Nasal cavity respiratory epithelium epithelial cell of viscerocranial mucosa (primary cell): ENCODE results near the gene CYB5RL. TPM values are rescaled to one million over a fixed set of nuclear protein-coding genes. Genes with fewer than 3 reads are reported as not detected.

ENCODE experiments used
- total RNA-seq: library from RNA; depleted of rRNA; stranded (reverse); fragments of >200 nt; gene quantifications from 2 replicates; pipeline ENCODE4 v1.2.3, GENCODE V29; 2014

CYB5RL gene, protein sequence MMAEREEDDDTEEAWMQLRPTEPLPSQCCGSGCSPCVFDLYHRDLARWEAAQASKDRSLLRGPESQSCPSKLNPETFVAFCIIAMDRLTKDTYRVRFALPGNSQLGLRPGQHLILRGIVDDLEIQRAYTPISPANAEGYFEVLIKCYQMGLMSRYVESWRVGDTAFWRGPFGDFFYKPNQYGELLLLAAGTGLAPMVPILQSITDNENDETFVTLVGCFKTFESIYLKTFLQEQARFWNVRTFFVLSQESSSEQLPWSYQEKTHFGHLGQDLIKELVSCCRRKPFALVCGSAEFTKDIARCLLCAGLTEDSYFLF
- 3.8 and 4.1 TPM in 2 replicates for total RNA-seq

GRCh38 chr1:54199765-54200518, at the start of gene CYB5RL, which contains the start of gene MRPL37:
CYB5RL (minus strand) TSS chr1:54200030; CDS start chr1:54195616, 4,414 bp downstream.
MRPL37 (plus strand) TSS chr1:54200167; CDS start chr1:54200244, 77 bp downstream.

DNA sequence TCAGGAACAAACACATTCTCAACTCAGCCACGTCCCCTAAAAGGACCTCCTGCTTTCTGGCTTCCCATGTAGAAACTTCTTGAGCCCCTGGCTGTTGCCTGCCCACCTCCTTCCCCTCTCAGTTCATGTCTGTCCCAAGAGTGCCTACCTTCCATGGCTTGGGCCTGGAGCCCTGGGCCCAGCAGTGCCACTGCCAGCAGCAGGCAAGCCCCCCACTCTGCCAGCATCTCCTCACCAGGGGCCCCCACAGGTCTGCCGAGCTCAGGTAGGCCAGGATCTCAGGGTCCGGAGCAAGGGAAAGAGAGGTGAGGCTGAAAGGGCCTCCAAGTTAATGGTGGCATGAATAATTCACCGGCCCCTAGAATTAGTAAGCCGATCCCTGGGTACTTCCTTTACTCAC, 47.1 kb downstream of the CYB5RL start, which contains the start of gene CDCP2:
TSS of gene CDCP2 (minus strand) at position 305 of the 400 bp plus-strand sequence. CDS start at position 227, 78 bp downstream.

Other genes with a start within 250 kb of the CYB5RL start
- under 0.01 and 0.43 TPM in 2 replicates for gene LDLRAD1, start 181.8 kb downstream of the CYB5RL start, total RNA-seq
- gene TMEM59, start 146.8 kb downstream of the CYB5RL start, total RNA-seq, result 149 and 349 TPM in 2 replicates
- gene TCEANC2, start 146.4 kb downstream of the CYB5RL start, total RNA-seq, result 2.4 and 4.2 TPM in 2 replicates
- not detected in 2 replicates for gene CDCP2, start 47.0 kb downstream of the CYB5RL start, total RNA-seq
- gene MRPL37, start 137 bp upstream of the CYB5RL start, total RNA-seq, result 40.8 and 49.9 TPM in 2 replicates
- gene SSBP3, start 206.4 kb upstream of the CYB5RL start, total RNA-seq, result 3.1 and 5.3 TPM in 2 replicates